HG03460 (cell line): ENCODE results near the gene SYDE1.

Source experiments
- ATAC-seq: cut with Tn5 transposase; IDR thresholded peaks from one replicate; pipeline ENCODE4 v1.9.1; 2021; ENCODE audit not compliant: unreplicated experiment

Gene SYDE1

DNA sequence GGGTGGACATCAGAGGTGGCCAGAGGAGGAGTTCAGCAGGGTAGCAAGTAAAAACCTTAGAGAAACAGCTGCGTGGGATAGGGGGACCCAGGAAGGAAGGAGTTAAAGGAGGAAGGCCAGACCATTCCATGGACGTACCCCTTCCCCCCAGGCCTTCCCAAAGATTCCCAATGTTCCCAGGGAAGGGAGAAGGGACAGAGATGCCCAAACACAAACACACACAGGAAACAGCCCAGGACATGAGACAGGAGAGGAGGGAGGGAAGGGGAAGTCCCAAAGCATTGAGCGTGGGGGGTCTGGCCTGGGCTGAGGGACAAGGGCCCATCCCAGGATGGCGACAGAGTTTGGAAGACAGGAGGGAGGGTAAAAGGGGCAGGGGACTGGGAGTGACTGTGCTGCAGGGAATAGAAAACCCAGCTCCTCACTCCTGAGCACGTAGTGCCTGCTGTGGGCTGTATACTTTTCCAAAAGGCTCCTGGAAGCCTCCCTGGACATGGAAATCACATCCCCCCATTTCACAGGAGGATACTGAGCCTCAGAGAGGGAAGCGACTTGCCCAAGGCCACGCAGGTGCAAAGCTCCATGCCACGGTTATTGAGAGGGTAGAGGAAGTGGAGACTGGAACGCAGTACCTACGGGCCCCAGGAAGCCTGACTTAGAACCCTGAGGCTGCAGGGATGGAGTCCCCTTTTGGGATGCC lies 1.1 kb downstream of the SYDE1 start:
- no peak for ATAC-seq

DNA sequence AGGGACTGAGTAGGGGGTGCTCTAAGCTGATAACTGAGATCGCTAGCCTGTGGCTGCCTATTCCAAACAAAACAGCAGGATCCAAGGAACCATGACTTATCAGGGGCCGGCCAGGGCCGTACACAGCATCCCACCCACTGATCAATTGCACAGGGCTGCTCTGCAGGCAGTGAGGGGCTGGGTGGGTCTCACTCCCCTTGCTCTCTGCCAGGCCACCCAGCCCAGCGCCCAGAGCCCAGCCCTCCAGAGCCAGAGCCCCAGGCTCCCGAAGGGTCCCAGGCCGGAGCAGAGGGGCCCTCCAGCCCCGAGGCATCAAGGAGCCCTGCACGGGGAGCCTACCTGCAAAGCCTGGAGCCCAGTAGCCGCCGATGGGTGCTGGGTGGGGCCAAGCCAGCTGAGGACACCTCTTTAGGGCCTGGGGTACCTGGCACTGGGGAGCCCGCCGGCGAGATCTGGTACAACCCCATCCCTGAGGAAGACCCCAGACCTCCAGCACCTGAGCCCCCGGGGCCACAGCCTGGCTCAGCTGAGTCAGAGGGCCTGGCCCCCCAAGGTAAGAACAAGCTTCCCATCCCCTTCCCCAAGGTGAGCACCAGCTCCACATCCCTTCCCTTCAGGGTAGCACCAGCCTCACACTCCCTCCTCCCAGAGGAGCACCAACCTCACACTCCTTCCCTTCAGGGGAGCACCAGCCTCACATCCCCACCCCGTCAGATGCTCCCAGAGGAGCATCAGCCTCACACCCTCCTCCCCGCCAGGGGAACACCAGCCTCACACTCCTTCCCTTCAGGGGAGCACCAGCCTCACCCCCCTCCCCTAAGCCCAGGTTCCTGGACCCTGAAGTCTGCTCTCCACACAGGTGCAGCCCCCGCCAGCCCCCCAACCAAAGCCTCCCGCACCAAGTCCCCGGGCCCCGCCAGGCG lies 1.9 kb downstream of the SYDE1 start:
- no peak for ATAC-seq

DNA sequence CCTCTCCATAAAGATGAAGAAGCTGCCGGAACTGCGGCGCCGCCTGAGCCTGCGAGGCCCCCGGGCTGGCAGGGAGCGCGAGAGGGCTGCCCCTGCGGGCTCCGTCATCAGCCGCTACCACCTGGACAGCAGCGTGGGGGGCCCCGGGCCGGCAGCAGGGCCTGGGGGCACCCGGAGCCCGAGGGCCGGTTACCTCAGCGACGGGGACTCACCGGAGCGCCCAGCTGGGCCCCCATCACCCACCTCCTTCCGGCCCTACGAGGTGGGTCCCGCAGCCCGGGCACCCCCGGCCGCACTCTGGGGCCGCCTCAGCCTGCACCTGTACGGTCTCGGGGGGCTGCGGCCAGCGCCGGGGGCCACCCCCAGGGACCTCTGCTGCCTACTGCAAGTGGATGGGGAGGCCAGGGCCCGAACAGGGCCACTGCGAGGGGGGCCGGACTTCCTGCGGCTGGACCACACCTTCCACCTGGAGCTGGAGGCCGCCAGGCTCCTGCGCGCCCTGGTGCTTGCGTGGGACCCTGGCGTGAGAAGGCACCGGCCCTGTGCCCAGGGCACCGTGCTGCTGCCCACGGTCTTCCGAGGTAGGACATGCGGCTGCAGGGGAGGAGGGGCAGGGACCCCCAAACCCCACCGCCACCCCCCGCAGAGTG lies 2.7 kb downstream of the SYDE1 start:
- ATAC-seq, result no peak

DNA sequence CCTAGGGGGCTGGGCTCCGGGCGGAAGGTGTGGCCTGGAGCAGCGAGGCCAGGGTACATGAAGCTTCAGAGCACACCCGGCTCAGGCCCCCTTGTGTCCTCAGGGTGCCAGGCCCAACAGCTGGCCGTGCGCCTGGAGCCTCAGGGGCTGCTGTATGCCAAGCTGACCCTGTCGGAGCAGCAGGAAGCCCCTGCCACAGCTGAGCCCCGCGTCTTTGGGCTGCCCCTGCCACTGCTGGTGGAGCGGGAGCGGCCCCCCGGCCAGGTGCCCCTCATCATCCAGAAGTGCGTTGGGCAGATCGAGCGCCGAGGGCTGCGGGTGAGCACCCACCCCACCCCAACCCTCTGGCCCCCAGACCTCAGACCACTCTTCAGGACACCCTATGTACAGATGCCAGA lies 3.2 kb downstream of the SYDE1 start:
- ATAC-seq, result no peak

DNA sequence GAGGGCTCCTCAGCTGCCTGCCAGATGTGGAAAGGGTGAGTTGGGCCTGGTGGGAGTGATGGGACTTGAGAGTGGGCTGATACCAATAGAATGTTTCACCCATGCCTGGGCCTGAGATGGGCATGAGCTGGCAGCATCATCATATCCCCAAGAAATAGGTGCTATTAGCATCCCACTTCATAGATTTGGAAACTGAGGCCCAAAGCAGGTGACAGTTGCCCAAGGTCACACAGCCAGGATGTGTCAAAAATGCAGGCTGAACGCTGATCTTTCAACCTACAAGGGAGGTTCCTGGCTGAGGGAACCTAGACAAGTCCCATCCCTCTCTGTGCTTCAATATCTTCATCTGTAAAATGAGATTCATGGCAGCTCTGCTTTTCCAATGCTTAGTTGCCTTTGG lies 4.6 kb downstream of the SYDE1 start:
- ATAC-seq, result no peak

DNA sequence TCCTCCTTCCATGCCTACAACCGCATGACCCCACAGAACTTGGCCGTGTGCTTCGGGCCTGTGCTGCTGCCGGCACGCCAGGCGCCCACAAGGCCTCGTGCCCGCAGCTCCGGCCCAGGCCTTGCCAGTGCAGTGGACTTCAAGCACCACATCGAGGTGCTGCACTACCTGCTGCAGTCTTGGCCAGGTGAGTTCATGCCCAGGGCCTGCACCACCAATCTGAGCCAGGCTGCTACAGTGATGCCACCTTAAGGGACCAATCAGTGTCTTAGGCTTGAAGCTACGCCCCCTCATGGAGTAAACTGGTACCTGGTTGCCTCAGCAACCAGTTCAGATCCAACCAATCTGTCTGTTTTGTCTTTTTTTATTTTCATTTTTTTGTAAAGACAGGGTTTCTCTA lies 5.2 kb downstream of the SYDE1 start:
- ATAC-seq, result no peak

DNA sequence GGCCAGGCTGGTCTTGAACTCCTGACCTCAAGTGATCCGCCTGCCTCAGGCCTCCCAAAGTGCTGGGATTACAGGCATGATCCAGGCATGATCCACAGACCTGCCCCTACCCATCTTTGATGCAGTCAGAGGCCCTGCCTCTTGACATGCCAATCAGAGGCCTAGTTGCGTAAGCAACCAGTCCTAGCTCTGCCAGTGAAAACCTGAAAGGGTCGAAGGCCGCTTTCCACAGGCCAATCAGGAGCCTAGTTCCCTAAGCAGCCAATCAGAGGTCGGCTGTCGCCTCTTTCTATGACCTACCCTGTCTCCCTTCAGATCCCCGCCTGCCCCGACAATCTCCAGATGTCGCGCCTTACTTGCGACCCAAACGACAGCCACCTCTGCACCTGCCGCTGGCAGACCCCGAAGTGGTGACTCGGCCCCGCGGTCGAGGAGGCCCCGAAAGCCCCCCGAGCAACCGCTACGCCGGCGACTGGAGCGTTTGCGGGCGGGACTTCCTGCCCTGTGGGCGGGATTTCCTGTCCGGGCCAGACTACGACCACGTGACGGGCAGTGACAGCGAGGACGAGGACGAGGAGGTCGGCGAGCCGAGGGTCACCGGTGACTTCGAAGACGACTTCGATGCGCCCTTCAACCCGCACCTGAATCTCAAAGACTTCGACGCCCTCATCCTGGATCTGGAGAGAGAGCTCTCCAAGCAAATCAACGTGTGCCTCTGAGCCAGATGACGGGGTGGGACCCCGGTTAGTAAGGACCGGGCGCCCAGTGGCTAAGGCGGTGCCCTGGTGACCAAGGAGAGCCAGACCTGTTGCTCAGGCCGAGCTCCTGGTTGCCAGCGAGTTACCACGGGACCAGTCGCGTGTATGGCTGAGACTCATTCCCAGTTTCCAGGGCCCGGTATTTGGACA lies 6.3 kb downstream of the SYDE1 start:
- ATAC-seq, result no peak

DNA sequence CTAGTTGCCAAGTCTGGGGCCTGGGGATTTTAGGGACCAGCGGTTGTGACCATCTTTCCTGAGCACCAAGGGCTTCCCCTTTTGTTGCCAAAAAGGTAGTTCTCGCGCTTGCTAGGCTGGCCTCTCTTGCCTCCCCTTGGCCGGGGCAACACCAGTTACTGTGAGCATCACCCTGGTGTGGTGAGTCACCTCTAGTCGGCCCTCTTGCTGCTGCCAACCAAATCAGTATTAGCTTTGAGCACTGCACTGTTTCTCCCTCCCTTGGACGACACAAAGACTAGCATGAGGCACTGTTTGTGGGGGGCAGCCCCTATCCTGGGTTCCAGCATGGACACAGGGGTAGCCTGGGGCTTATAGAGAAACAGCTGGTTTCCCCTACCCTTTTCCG lies 6.9 kb downstream of the SYDE1 start:
- no peak for ATAC-seq

DNA sequence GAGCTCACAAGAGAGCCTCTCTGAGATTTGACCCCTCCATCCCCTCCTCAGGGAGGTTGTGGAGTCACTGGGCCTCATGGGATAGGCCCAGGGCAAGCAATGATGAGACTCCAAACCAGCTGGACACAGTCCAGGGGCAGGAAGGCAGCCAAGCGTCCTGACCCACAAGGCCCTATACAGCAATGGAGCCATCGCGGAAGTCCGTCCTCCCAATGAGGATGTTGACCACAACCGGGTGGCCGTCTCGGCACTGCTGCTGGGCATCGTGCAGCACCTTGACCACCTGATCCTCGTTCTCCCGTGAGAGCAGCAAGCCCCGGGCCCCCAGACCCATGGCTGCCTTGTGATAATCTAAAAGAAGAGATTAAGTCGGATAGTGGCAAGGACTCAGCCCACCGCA lies 7.9 kb downstream of the SYDE1 start:
- ATAC-seq, result no peak

DNA sequence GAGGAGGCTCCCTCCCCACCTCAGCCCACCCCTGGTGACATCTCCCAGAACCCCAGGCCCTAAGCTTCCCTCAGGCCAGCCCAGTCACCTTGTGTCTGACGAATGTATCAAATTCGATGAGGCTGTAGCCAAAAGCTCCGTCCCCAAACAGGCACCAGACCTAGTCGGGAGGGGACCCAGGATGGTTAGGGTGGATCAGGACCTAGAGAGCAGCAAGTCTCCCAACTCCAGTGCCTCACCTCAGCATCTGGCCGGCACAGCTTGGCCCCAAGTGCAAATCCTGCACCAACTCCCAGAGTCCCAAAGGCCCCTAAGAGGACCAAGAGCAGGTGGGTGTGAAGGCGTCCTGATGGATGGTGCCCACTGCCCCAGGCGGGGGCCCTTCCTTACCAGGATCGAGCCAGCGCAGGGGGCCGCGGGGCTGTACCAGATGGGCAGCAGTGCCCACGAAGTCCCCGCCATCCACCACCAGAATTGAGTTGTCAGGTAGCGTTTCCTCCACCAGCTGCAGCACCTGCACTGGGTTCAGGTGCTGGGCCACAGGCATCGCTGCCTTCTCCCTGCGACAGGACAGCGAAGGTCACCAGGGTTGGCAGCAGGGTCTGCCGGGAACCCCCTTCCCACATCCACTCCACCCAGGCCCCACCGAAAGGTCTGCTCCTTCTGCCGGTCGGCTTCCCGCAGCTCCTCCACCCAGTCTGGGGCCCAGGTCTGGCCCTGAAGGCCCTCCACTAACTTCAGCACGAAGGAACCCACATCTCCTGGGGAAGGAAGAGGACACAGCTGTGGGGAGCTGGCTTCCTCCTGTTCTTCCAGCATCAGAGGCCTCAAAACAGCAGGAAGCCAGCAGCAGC lies 8.8 kb downstream of the SYDE1 start:
- no peak for ATAC-seq

DNA sequence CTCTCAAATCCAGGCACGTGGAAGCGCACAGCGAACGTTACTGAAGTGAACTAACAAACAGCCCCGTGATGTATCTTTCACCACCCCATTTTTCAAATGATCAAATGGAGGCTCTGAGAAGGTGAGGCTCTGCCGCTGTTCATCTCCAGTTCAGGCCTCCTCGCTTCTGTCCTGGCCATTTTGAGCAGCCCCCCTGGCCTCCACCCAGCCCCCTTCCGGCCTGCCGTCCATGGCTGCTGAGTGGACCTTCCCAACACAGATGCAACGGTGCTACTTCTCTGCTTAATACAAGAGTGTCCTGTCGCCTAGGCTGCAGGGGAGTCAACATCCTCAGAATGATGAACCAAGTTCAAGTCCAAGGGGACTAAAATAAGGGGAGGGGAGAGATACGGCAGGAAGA lies 9.7 kb downstream of the SYDE1 start:
- no peak for ATAC-seq

DNA sequence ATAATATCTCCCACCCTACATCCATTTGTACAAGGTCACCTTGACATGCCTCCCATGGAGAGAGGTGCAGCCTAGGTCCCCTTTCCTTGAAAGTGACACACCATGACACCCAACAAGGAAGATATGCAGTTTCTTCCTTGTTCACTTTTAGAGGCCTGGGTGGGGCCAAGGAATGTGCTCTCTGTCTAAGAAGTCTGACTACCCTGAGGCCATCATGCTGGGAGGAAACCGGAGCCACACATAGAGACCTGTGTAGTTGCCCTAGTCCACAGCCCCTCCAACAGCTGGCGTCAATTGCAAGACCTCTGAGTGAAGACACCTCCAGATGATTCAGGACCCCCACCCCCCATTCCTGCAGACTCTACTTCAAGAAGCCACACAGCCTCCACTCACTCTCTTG lies 11.0 kb downstream of the SYDE1 start:
- no peak for ATAC-seq

DNA sequence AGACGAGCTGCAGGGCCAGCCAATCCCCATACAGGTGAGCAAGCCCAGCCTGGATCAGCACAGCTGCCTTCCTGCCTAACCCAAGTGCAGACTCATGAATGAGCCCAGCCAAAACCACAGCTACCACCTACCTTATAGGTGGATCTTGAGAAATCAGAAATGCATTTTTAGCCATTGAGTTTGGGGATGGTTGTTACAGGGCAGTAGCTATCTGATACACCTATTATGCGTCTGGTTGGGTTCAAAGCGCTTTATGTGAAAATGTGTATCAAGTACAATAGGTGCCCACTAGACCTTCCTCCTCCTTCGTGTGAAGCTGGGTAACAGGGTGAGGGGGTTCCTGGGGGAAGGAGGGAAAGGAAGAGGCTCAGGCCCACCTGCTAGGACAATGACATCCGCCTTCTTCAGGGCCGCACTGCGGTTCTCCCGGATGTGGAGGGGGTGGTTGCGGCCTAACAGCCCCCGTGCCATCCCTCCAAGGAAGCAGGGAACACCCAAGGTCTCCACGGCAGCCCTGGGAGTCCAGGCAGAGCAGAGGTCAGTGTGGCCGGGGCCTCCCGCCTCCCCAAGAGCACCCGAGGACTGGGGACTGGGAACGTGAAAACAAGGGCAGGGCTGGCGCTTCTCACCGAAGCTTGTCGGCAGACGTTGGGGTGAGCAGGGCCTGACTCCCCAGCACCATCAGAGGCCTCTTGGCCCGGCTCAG lies 11.7 kb downstream of the SYDE1 start:
- no peak for ATAC-seq

DNA sequence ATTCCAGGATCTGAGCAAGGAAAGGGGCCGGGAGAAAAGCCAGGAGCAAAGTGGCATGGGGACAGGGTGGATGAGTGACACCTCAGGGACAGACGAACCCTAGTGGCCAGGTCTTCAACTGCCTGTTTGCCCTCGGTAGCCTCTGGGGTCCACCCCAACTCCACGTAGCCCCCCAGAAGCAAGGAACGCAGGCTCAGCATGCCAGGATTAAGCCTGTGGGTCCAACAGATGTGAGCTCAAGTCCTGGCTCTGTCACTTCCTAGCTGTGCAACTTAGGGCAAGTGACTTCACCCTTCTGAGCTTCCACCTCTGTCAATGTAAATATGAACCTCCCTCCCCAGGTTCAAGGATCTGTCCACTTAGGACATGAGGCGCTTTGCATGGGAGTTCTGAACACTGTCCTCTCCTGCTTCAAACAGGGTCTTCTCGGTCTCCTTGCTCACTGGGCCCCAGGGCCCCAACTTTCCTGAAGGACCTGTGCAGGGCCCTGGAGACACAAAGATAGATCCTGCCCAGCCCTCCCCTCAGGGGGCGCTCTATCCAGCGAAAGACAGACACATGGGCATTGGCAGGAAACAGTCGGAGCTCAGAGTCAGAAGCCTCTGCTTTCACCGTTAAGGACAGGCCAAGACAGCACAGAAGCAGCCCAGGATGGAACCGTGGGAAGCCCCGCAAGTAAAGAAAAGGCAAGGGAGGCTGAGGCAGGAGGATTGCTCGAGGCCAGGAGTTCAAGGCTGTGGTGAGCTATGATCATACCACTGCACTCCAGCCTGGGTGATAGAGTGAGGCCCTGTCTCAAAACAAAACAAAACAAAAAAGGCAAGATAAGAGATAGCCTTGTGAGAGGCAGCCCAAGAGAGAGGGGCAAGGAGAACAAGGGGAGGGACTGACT lies 13.2 kb downstream of the SYDE1 start:
- ATAC-seq, result no peak

DNA sequence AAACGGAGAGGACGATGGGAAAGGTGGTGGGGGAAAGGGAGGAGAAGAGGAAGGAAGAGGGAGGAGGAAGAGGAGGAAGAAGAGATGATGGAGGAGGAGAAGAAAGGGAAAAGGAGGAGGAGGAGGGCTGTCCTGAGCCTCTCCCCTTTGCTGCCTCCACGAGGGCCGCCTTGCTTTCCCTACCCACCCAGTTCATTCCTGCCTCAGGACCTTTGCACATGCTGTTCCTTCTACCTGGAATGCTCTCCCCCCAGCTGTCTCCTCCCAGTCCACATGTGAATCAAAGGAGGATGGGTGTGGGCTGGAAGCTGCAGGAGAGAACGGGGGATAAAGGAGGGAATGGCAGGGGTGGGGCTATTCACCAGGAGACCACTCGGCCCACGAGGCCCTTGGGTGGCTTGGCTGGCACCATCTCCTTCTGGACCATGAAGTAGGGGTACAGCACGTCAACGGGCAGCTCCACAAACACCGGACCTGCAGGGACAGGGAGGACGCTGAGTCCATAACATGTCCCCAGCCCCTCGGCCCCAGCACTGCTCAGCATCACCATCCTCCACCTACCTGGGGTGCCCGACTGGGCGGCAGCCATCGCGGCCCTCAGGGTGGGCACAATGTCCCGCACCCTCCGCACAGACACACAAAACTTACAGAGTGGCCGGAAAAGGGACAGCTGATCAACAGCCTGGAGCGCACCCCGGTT lies 15.3 kb downstream of the SYDE1 start:
- ATAC-seq, result no peak

DNA sequence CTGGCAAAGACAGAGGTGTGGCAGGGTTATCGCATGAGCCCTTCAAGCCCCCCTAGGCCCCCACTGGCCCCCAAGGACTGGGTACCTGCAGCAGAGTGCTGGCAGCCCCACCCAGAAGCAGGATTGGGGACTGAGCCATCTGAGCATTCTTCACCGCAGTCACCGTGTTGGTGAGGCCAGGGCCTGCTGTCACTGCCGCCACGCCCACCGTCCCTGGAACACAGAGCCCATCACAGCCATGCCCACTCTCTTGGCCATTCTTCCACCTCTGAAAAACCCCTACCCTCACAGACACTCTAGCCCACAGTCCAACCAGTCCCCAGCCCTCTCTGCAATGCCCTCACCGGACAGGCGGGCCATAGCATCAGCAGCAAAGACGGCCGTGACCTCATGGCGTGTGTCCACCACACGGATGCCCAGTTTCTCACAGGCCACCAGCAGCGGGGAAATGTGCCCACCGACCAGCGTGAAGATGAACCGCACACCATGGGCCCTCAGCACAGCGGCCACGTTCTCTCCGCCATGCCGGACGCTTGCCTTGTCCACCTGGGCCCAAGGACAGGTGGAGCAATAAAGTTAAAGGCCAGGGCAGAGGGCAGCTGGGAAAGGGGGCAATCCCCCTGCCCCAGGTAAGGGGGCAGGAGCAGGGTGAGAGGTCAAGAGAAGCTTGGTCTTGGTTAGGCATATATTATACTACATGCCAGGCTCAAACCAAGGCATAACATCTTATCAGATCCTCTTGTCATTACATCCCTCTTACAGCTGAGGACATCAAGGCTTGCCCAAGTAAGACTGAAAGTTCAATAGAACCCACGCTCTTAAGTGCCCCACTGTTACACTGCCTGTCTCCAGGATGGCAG lies 16.1 kb downstream of the SYDE1 start:
- ATAC-seq, result no peak

DNA sequence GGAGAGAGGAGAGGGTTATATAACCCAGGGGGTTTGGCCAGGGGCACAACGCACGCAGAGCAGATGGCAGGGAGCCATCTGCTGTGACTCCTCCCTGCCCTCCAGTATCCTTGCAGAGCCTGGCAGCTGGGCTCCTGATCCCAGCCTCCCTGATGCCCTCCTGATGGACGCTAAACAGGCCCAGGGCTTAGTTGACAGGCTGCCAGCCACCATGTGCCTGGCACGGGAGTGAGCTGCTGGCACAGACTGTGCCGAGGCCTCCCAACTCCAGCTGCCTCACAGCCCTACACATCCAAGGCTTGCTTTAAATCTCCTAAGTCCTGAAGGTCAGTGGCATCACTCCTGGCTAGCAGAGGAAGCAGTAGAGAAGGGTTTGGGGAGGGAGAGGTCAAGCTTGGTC lies 16.7 kb downstream of the SYDE1 start:
- ATAC-seq, result no peak
